Activated CD8-positive, alpha-beta memory T cell treated with anti-CD3 and anti-CD28 coated beads, Interleukin-2, amount 50 U/mL, for 1 hour (primary cell): Measurements from ENCODE around the gene COL19A1.

Experiments
- DNase-seq: peaks from one replicate; pipeline ENCODE4 v3.0.0-alpha.2; 2020; ENCODE audit errors: extremely low read depth

The COL19A1 gene

DNA sequence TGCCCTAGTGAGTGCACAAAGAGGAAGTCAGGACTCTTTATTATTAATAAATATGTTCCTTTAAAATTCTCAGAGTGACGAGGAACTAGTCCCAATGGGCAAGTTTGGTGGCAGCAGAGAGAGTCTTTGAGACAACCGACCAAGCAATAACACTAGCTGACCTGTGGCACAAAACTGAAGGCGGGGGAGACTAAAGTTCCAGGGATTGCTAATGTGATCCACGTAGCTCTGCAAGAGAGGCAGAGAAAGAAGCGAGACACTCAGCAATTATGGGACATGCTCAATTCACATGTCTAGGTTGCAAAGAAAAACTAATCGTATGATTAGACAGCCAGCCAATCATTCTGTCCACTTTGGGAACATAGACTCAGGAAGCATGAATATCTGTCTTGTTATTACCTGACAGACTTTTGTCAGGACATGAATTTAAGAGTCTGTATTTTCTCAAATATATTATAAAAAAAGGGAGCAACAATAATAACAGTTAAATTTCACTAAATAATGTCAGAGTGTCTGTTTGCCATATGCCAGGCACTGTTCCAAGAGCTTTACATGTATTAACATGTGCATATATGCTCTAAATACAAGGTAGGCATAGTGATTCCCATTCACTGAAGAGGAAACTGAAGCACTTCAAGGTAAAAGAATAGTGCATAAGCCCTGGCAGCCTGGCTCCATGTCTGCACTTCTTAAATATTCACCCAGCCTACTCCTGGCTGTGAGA lies 355.5 kb downstream of the COL19A1 start:
- DNase-seq, result no peak

- DNase-seq, result no peak
Observed at GRCh38 chr6:70222439-70222749, 356.0 kb downstream of the COL19A1 start.

GRCh38 chr6:70225055-70225454 lies 358.7 kb downstream of the COL19A1 start:
- DNase-seq, result no peak

- no peak for DNase-seq
Observed at GRCh38 chr6:70231311-70231710, 365.0 kb downstream of the COL19A1 start.

GRCh38 chr6:70234561-70235236 lies 368.3 kb downstream of the COL19A1 start:
- no peak for DNase-seq

DNA sequence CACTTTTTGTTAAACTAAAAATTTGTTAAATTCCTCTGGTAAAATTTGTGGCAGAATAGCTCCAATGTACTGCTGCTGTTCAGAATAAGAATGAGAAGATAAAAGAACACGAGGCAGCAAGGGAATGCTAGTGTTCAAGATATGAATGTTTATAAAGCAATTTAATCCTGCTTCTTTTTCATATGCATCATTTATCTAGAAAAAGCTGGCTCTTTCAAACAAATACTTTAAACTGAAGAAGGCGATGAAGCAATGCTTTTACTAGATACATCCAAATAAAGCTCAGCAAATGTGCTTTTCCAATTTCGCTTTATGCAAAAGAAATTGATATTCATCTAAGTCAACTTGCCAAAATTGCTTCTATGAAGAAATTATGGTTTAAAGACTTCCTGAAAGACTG lies 370.0 kb downstream of the COL19A1 start:
- no peak for DNase-seq

GRCh38 chr6:70241031-70241430 lies 374.7 kb downstream of the COL19A1 start:
- no peak for DNase-seq

GRCh38 chr6:70241991-70242420 lies 375.6 kb downstream of the COL19A1 start:
- no peak for DNase-seq

DNA sequence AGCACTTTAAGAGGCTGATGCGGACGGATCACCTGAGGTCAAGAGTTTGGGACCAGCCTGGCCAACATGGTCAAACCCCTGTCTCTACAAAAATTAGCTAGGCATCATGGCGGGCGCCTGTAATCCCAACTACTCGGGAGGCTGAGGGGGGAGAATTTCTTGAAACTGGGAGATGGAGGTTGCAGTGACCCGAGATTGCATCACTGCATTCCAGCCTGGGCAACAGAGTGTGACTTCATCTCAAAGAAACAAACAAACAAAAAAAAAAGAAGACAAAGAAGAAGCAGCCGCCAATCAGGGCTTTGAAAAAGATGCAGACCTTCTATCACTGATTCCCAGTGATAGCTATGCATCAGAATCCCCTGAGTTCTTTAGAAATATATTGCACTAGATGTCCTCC lies 379.8 kb downstream of the COL19A1 start:
- DNase-seq, result no peak

GRCh38 chr6:70252604-70253003 lies 386.2 kb downstream of the COL19A1 start:
- no peak for DNase-seq

DNA sequence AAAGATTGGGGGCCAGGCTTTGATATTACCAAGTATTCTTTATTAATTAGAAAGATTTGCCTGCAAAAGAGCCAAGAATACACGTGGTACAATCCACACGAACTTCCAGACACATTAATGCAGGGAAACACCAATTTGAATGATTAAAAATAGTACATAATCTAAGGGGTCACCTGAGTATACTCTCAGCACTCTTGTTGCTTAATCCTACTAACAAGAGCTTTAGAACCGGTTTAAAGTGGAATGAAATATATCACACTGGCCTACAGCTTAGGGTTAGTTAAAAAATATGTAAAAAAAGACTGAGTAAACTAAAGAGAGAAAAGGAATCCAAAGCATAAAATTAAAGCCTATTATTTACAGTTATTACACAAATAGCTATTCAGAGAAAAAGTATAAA lies 387.6 kb downstream of the COL19A1 start:
- DNase-seq, result no peak

DNA sequence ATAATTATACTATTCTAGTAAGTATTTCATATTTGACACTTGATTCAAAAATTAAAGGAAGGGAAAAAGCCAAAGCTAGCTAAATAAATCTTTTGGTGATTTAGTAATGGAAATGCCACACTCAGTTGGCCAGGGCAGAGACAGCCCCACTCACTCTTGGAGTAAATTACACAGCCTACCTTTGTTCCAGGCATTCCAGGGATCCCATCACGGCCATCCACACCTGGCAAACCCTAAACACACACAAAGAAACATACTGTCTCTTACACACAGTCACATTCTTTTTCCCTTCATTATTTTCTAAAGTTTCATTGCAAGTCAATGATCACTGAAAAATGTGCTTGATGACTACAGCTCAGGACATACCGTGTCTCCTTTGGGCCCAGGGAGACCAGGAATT lies 388.4 kb downstream of the COL19A1 start:
- DNase-seq, result no peak

- no peak for DNase-seq
Observed at GRCh38 chr6:70257768-70258273, 391.5 kb downstream of the COL19A1 start.

- no peak for DNase-seq
Observed at GRCh38 chr6:70258483-70258882, 392.1 kb downstream of the COL19A1 start.
